ENCODE data around the gene AGBL1.

- TF ChIP-seq, protein P1, sequence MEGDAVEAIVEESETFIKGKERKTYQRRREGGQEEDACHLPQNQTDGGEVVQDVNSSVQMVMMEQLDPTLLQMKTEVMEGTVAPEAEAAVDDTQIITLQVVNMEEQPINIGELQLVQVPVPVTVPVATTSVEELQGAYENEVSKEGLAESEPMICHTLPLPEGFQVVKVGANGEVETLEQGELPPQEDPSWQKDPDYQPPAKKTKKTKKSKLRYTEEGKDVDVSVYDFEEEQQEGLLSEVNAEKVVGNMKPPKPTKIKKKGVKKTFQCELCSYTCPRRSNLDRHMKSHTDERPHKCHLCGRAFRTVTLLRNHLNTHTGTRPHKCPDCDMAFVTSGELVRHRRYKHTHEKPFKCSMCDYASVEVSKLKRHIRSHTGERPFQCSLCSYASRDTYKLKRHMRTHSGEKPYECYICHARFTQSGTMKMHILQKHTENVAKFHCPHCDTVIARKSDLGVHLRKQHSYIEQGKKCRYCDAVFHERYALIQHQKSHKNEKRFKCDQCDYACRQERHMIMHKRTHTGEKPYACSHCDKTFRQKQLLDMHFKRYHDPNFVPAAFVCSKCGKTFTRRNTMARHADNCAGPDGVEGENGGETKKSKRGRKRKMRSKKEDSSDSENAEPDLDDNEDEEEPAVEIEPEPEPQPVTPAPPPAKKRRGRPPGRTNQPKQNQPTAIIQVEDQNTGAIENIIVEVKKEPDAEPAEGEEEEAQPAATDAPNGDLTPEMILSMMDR (IDR thresholded peaks at IDR 0.05), result no peak
- no peak for TF ChIP-seq POLR2A (IDR thresholded peaks at IDR 0.05)
Observed at GRCh38 chr15:86840996-86841395, 761.3 kb downstream of the AGBL1 start.

Measured in heart left ventricle (tissue), 13 donors.